ENCODE data around the gene SFN. TPM values are rescaled to one million over a fixed set of nuclear protein-coding genes. Genes with fewer than 3 reads are reported as not detected.
"Not testable (repeated sequence)": the region's sequence is repeated elsewhere in the genome, so short reads cannot be mapped to it uniquely, and the experiment has no call there.

Gene SFN
- polyA plus RNA-seq, 2 of the 4 experiments (the other 2 are of a cell fraction), result 39.8 to 141 TPM

DNA sequence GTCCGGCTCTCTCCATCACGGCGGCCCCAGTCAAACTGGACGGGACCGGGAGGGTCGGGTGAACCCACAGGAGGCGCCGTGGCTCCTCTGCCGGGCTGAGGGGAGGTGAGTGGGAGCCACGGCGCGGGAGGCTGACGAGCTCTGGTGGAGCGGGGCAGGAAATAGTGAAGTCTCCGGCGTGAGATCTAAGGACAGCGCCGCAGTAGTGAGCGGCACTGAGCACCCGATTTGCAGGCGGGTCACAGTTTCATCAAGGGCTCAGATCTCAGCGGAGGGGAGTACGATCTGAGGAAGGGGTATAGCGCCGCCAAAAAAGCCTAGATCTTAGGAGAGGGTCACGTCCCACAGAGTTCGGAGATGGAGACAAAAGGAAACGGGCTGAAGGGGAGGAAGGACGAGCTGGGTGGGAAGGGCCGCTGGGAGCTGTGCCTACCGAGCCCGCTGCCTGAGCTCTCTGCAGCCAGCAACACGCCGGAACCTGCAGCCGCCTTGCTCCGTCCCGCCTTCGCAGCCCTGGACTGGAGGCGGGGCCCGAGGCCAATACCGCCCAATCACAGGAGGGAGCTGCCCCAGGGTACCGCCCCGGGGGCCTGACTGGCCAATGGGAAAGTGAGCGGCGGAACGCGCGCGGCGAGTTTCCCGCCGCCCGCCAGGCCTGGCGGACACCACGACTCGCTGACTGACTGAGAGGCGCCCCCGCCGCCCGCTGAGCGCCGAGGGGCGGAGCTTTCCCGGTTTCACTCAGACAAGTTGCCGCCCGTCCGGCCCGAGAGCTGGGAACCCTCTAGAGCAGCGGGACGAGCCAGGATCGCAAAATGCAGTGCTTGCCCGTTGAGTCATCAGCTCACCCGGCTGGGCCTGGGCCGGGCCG is 1.9 kb downstream of the SFN start:
- DNase-seq (ENCODE audit: low read depth in 1 of 2, low spot score in 1 of 2), result peak; percentile 65 to 96
- ATAC-seq, result peak; percentile 76 to 89
- ChIA-PET CTCF (interaction anchor here (1.0 to 6.3 kb wide), 10 partner anchors 8 to 263 kb away, joined by 3 to 36 read pairs (median 6); partner anchors contain the start of gene ZDHHC18), POLR2A (interaction anchor here (0.5 to 2.3 kb wide), 9 partner anchors 15 to 159 kb away, joined by 3 to 18 read pairs (median 4); partner anchors contain the start of genes GPATCH3, GPN2, PIGV and ZDHHC18)
- Histone ChIP-seq H3K4me2 (peak overlapping the region; percentile 100), H3K4me3 (peak overlapping the region; percentile 66), H3K4me1 (peaks cover 30% of the 10 kb centered on the region), H3K9me3 (no peaks in the 10 kb centered on the region), H3K27ac (peak overlapping the region; percentile 99 to 100)
- no peak for TF ChIP-seq HOXB13 (CRISPR knock-in tag; IDR thresholded peaks at IDR 0.05; ENCODE audit: low read depth)
- TF ChIP-seq PHF8 (IDR thresholded peaks at IDR 0.05; ENCODE audit: borderline replicate concordance, low read depth), result no peak
- TF ChIP-seq, protein P1, sequence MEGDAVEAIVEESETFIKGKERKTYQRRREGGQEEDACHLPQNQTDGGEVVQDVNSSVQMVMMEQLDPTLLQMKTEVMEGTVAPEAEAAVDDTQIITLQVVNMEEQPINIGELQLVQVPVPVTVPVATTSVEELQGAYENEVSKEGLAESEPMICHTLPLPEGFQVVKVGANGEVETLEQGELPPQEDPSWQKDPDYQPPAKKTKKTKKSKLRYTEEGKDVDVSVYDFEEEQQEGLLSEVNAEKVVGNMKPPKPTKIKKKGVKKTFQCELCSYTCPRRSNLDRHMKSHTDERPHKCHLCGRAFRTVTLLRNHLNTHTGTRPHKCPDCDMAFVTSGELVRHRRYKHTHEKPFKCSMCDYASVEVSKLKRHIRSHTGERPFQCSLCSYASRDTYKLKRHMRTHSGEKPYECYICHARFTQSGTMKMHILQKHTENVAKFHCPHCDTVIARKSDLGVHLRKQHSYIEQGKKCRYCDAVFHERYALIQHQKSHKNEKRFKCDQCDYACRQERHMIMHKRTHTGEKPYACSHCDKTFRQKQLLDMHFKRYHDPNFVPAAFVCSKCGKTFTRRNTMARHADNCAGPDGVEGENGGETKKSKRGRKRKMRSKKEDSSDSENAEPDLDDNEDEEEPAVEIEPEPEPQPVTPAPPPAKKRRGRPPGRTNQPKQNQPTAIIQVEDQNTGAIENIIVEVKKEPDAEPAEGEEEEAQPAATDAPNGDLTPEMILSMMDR (IDR thresholded peaks at IDR 0.05), result no peak
- no peak for TF ChIP-seq ZC3H11A (IDR thresholded peaks at IDR 0.05)
- TF ChIP-seq, protein P2, sequence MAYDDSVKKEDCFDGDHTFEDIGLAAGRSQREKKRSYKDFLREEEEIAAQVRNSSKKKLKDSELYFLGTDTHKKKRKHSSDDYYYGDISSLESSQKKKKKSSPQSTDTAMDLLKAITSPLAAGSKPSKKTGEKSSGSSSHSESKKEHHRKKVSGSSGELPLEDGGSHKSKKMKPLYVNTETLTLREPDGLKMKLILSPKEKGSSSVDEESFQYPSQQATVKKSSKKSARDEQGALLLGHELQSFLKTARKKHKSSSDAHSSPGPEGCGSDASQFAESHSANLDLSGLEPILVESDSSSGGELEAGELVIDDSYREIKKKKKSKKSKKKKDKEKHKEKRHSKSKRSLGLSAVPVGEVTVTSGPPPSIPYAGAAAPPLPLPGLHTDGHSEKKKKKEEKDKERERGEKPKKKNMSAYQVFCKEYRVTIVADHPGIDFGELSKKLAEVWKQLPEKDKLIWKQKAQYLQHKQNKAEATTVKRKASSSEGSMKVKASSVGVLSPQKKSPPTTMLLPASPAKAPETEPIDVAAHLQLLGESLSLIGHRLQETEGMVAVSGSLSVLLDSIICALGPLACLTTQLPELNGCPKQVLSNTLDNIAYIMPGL (CRISPR knock-in tag; IDR thresholded peaks at IDR 0.05; ENCODE audit: borderline replicate concordance), result no peak
- TF ChIP-seq, protein P3, sequence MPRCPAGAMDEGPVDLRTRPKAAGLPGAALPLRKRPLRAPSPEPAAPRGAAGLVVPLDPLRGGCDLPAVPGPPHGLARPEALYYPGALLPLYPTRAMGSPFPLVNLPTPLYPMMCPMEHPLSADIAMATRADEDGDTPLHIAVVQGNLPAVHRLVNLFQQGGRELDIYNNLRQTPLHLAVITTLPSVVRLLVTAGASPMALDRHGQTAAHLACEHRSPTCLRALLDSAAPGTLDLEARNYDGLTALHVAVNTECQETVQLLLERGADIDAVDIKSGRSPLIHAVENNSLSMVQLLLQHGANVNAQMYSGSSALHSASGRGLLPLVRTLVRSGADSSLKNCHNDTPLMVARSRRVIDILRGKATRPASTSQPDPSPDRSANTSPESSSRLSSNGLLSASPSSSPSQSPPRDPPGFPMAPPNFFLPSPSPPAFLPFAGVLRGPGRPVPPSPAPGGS (IDR thresholded peaks at IDR 0.05), result peak; percentile 45; the same call in 1 of the 3 replicates
- TF ChIP-seq, protein P4, sequence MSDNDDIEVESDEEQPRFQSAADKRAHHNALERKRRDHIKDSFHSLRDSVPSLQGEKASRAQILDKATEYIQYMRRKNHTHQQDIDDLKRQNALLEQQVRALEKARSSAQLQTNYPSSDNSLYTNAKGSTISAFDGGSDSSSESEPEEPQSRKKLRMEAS (IDR thresholded peaks at IDR 0.05), result peak; percentile 74; the same call in 1 of the 2 replicates
- TF ChIP-seq POLR2A (IDR thresholded peaks at IDR 0.05; ENCODE audit: low read length), result peak; percentile 98
- no peak for TF ChIP-seq HEYL (CRISPR knock-in tag; IDR thresholded peaks at IDR 0.05)
- TF ChIP-seq EHF (CRISPR knock-in tag; IDR thresholded peaks at IDR 0.05), result no peak
- TF ChIP-seq KDM1A (IDR thresholded peaks at IDR 0.05; ENCODE audit: low read depth), result no peak
- no peak for TF ChIP-seq CBX8 (IDR thresholded peaks at IDR 0.05)
- TF ChIP-seq, protein P5, sequence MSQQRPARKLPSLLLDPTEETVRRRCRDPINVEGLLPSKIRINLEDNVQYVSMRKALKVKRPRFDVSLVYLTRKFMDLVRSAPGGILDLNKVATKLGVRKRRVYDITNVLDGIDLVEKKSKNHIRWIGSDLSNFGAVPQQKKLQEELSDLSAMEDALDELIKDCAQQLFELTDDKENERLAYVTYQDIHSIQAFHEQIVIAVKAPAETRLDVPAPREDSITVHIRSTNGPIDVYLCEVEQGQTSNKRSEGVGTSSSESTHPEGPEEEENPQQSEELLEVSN (IDR thresholded peaks at IDR 0.05; ENCODE audit: borderline replicate concordance, low read depth), result peak; percentile 80; the same call in 1 of the 2 replicates
- peak; percentile 32 to 70; a peak in 3 of 5 replicates for TF ChIP-seq JUN (IDR thresholded peaks at IDR 0.05)
- 2% methylated on average over 27 of the region's 75 CpGs for WGBS (ENCODE audit: missing lambda C conversion rate)
- no peak for FAIRE-seq

DNA sequence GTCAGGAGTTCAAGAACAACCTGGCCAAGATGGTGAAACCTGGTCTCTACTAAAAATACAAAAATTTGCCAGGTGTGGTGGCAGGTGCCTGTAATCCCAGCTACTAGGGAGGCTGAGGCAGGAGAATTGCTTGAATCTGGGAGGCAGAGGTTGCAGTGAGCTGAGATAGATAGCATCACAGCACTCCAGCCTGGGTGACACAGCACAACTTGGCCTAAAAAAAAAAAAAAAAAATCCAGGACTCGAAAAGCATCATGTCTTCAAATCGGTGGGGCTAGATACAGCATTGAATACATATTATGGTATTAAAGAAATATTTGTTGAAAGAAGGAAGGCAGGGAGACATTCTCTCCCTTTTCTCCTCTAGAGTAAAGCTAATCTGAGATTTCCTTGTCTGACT is 10.1 kb downstream of the SFN start:
- H3K4me1 ChIP-seq; DNase-seq (ENCODE audit: low read depth in 1 of 2, low spot score in 1 of 2); H3K4me2 ChIP-seq; H3K4me3 ChIP-seq; FAIRE-seq; H3K9me3 ChIP-seq; H3K27ac ChIP-seq; ATAC-seq: not testable (repeated sequence)
- 77% methylated on average over 2 of the region's 2 CpGs for WGBS (ENCODE audit: missing lambda C conversion rate)
- ChIA-PET CTCF (interaction anchor here (0.6 to 10.7 kb wide), 9 partner anchors 15 to 456 kb away, joined by 3 to 69 read pairs (median 5); no protein-coding TSS in a partner anchor), POLR2A (interaction anchor here (0.7 kb wide), 1 partner anchor 28 kb away, joined by 3 read pairs; no protein-coding TSS in a partner anchor)

DNA sequence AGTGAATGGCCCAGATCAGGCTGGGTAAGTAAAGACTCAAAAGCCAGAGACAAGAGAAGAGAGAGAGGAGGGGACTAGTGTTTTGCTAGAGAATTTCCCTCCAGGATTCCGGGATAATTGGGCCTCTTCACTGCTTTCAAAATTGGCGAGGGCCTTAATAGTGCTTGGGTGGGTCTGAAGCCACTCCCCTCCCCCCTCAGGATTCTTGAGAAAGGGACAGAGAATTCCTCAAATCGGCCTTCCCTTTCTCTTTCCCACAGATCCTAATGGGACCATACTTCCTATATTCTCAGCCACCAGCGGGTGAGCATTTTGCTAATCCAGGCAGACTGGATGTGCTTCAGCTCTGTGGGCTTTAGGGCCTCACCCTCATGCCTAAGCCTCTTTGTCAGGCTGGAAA is 11.9 kb downstream of the SFN start:
- H3K4me1 ChIP-seq, result no peaks in the 10 kb centered on the region
- ATAC-seq, result no peak
- 83% methylated on average over 4 of the region's 4 CpGs for WGBS (ENCODE audit: missing lambda C conversion rate)
- no peak overlapping the region for H3K4me3 ChIP-seq
- H3K9me3 ChIP-seq, result no peaks in the 10 kb centered on the region
- ChIA-PET CTCF (interaction anchor here (10.7 kb wide), 1 partner anchor 64 kb away, joined by 69 read pairs; no protein-coding TSS in a partner anchor), POLR2A (no interaction called here)
- no peak overlapping the region for H3K4me2 ChIP-seq
- H3K27ac ChIP-seq, result no peak overlapping the region
- FAIRE-seq, result no peak
- no peak for DNase-seq (ENCODE audit: low read depth in 1 of 2, low spot score in 1 of 2)
- TF ChIP-seq RARB (CRISPR knock-in tag; IDR thresholded peaks at IDR 0.05) (no peak), HOXA7 (CRISPR knock-in tag; IDR thresholded peaks at IDR 0.05) (no peak), PHF8 (IDR thresholded peaks at IDR 0.05; ENCODE audit: borderline replicate concordance, low read depth) (no peak), EHF (CRISPR knock-in tag; IDR thresholded peaks at IDR 0.05) (no peak), CHD2 (IDR thresholded peaks at IDR 0.05; ENCODE audit: low read length, partially characterized antibody) (no peak), TP53 (CRISPR knock-in tag; IDR thresholded peaks at IDR 0.05) (no peak), JUN (IDR thresholded peaks at IDR 0.05) (no peak), ZFP36 (IDR thresholded peaks at IDR 0.05; ENCODE audit: borderline replicate concordance, partially characterized antibody) (no peak), ZNF302 (CRISPR knock-in tag; IDR thresholded peaks at IDR 0.05) (no peak)
- TF ChIP-seq, protein P3 (IDR thresholded peaks at IDR 0.05), result no peak
- TF ChIP-seq, protein P6, sequence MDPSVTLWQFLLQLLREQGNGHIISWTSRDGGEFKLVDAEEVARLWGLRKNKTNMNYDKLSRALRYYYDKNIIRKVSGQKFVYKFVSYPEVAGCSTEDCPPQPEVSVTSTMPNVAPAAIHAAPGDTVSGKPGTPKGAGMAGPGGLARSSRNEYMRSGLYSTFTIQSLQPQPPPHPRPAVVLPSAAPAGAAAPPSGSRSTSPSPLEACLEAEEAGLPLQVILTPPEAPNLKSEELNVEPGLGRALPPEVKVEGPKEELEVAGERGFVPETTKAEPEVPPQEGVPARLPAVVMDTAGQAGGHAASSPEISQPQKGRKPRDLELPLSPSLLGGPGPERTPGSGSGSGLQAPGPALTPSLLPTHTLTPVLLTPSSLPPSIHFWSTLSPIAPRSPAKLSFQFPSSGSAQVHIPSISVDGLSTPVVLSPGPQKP (IDR thresholded peaks at IDR 0.05; ENCODE audit: low read depth, low read length), result no peak
